Caco-2 (cell line): ENCODE data around the gene TUB. TPM values are rescaled to one million over a fixed set of nuclear protein-coding genes. Genes with fewer than 3 reads are reported as not detected.

Experiments used
- BruUV-seq: library from RNA; stranded (reverse); fragments of 400-500 nt; replicated peaks from 2 replicates; lab custom pipeline; 2021; lab: Mats Ljungman, UMichigan
- CTCF ChIA-PET: fragments of 300-600 bp; sonication (Branson Sonifier 250); formaldehyde crosslinking; loops from one replicate; lab custom pipeline; 2022; ENCODE audit warnings: antibody characterized with exemption; lab: Charles Lee
- POLR2A ChIA-PET: fragments of 300-600 bp; sonication (Branson Sonifier 250); formaldehyde crosslinking; loops from one replicate; lab custom pipeline; 2022; ENCODE audit warnings: antibody characterized with exemption; lab: Charles Lee
- DNase-seq, 2 experiments: peaks; one replicate each; pipeline versions ENCODE4 v3.0.0 to v3.0.0-alpha.2; 2020 to 2022
- H3K27me3 ChIP-seq: replicated peaks from 2 replicates; pipeline ENCODE4 v1.6.0; 2011; ENCODE audit warnings: low read length; ENCODE audit not compliant: control insufficient read depth, insufficient read depth
- H3K36me3 ChIP-seq: 2 replicates; pipeline ENCODE4 v1.5.1; 2011; ENCODE audit warnings: low read length; ENCODE audit not compliant: control insufficient read depth, insufficient read depth
- H3K4me1 ChIP-seq: fragments of 250-450 bp; sonication (Bioruptor Pico); 2 replicates; pipeline ENCODE4 v1.5.1; 2020; ENCODE audit warnings: mild to moderate bottlenecking
- H3K4me3 ChIP-seq: 2 replicates; pipeline ENCODE4 v1.5.1; 2011; ENCODE audit warnings: low read depth, mild to moderate bottlenecking, control low read depth, low read length
- H3K9me3 ChIP-seq: fragments of 250-450 bp; sonication (Bioruptor Pico); 2 replicates; pipeline ENCODE4 v1.5.1; 2020; ENCODE audit warnings: mild to moderate bottlenecking, moderate library complexity
- H3K27ac Mint-ChIP-seq: one replicate; pipeline ENCODE4 v1.8.0; 2022; ENCODE audit warnings: mixed read lengths; ENCODE audit not compliant: unreplicated experiment
- H3K27me3 Mint-ChIP-seq: one replicate; pipeline ENCODE4 v1.8.0; 2022; ENCODE audit warnings: mixed read lengths; ENCODE audit not compliant: insufficient read depth, unreplicated experiment
- H3K36me3 Mint-ChIP-seq: one replicate; pipeline ENCODE4 v1.8.0; 2022; ENCODE audit warnings: mild to moderate bottlenecking, mixed read lengths; ENCODE audit not compliant: insufficient read depth, unreplicated experiment
- H3K4me1 Mint-ChIP-seq: one replicate; pipeline ENCODE4 v1.8.0; 2022; ENCODE audit warnings: low read depth, mixed read lengths; ENCODE audit not compliant: unreplicated experiment
- H3K4me3 Mint-ChIP-seq: one replicate; pipeline ENCODE4 v1.8.0; 2022; ENCODE audit warnings: mild to moderate bottlenecking, moderate library complexity, mixed read lengths; ENCODE audit not compliant: unreplicated experiment
- H3K9me3 Mint-ChIP-seq: one replicate; pipeline ENCODE4 v1.8.0; 2022; ENCODE audit warnings: mixed read lengths; ENCODE audit not compliant: unreplicated experiment
- CTCF ChIP-seq, 2 experiments: fragments of 200-600 bp in 1 of 2; IDR thresholded peaks; 1 replicate in 1 of 2; 2 replicates in 1 of 2; pipeline versions ENCODE4 v1.5.1 to v1.8.0; 2011 to 2022; ENCODE audit warnings: antibody characterized with exemption in 1 of 2, control low read depth in 1 of 2, inconsistent platforms in 1 of 2, low read depth in 1 of 2, low read length in 1 of 2, mild to moderate bottlenecking in 1 of 2, moderate library complexity in 1 of 2; ENCODE audit not compliant: insufficient read depth in 1 of 2, severe bottlenecking in 1 of 2, unreplicated experiment in 1 of 2
- intact Hi-C: fragments of 100-400 bp; cut with micrococcal nuclease; formaldehyde crosslinking; loops from one replicate; pipeline ENCODE4 v1.10.0; 2022; ENCODE audit not compliant: unreplicated experiment
- total RNA-seq: library from RNA; stranded (reverse); gene quantifications from 2 replicates; pipeline ENCODE4 v1.2.3, GENCODE V29; 2022

The TUB gene
- total RNA-seq, 1 experiment from 2014 or later: not detected

GRCh38 chr11:8059571-8060011 lies 21.4 kb upstream of the TUB start:
- Mint-ChIP-seq H3K4me1 (no peaks in the 10 kb centered on the region), H3K9me3 (no peaks in the 10 kb centered on the region), H3K4me3 (no peak overlapping the region), H3K36me3 (no peaks in the 10 kb centered on the region), H3K27ac (no peak overlapping the region), H3K27me3 (no peaks in the 10 kb centered on the region)
- Histone ChIP-seq H3K4me3 (no peak overlapping the region), H3K36me3 (no peaks in the 10 kb centered on the region), H3K27me3 (no peaks in the 10 kb centered on the region), H3K4me1 (no peaks in the 10 kb centered on the region; the same call in 1 of the 2 replicates), H3K9me3 (no peaks in the 10 kb centered on the region)
- TF ChIP-seq CTCF (IDR thresholded peaks at IDR 0.05; ENCODE audit: insufficient read depth in 1 of 2, low read depth in 1 of 2, low read length in 1 of 2, severe bottlenecking in 1 of 2, unreplicated experiment in 1 of 2): no peak
- DNase-seq: no peak
- no TSS peak for BruUV-seq
- intact Hi-C loops: no loop called here
- ChIA-PET POLR2A (no interaction called here), CTCF (no interaction called here)

GRCh38 chr11:8060146-8060719 lies 20.8 kb upstream of the TUB start:
- intact Hi-C loops: no loop called here
- H3K4me3 Mint-ChIP-seq: no peak overlapping the region
- CTCF ChIA-PET: no interaction called here
- H3K27me3 Mint-ChIP-seq: no peaks in the 10 kb centered on the region
- H3K36me3 ChIP-seq: no peaks in the 10 kb centered on the region
- H3K4me3 ChIP-seq: no peak overlapping the region
- TF ChIP-seq CTCF (IDR thresholded peaks at IDR 0.05; ENCODE audit: insufficient read depth in 1 of 2, low read depth in 1 of 2, low read length in 1 of 2, severe bottlenecking in 1 of 2, unreplicated experiment in 1 of 2): no peak
- no peaks in the 10 kb centered on the region for H3K27me3 ChIP-seq
- POLR2A ChIA-PET: no interaction called here
- no peaks in the 10 kb centered on the region for H3K9me3 ChIP-seq
- no peaks in the 10 kb centered on the region; the same call in 1 of the 2 replicates for H3K4me1 ChIP-seq
- H3K9me3 Mint-ChIP-seq: no peaks in the 10 kb centered on the region
- DNase-seq: no peak
- BruUV-seq: no TSS peak
- no peaks in the 10 kb centered on the region for H3K36me3 Mint-ChIP-seq
- H3K4me1 Mint-ChIP-seq: no peaks in the 10 kb centered on the region
- no peak overlapping the region for H3K27ac Mint-ChIP-seq

- H3K4me3 ChIP-seq: no peak overlapping the region
- Mint-ChIP-seq H3K9me3 (no peaks in the 10 kb centered on the region), H3K4me3 (no peak overlapping the region), H3K4me1 (no peaks in the 10 kb centered on the region), H3K27ac (no peak overlapping the region), H3K27me3 (no peaks in the 10 kb centered on the region), H3K36me3 (no peaks in the 10 kb centered on the region)
- no TSS peak for BruUV-seq
- DNase-seq: no peak
- no peaks in the 10 kb centered on the region for H3K36me3 ChIP-seq
- POLR2A ChIA-PET: no interaction called here
- intact Hi-C loops: no loop called here
- H3K4me1 ChIP-seq: no peaks in the 10 kb centered on the region; the same call in 1 of the 2 replicates
- CTCF ChIA-PET: no interaction called here
- TF ChIP-seq CTCF (IDR thresholded peaks at IDR 0.05; ENCODE audit: insufficient read depth in 1 of 2, low read depth in 1 of 2, low read length in 1 of 2, severe bottlenecking in 1 of 2, unreplicated experiment in 1 of 2): no peak
- H3K27me3 ChIP-seq: no peaks in the 10 kb centered on the region
- H3K9me3 ChIP-seq: no peaks in the 10 kb centered on the region
These were observed 20.0 kb upstream of the TUB start for GRCh38 chr11:8060801-8061554.
